ENCODE measurements around the gene KCNN4. TPM values are rescaled to one million over a fixed set of nuclear protein-coding genes. Genes with fewer than 3 reads are reported as not detected.

KCNN4 gene
- total RNA-seq, 1 donor, result 0.43 TPM

GRCh38 chr19:43739439-43740235 lies 41.1 kb downstream of the KCNN4 start:
- no peak overlapping the region for H3K4me3 ChIP-seq (ENCODE audit: low read depth, low read length)
- no peak for DNase-seq (ENCODE audit: low read depth)
- TF ChIP-seq, protein P1, sequence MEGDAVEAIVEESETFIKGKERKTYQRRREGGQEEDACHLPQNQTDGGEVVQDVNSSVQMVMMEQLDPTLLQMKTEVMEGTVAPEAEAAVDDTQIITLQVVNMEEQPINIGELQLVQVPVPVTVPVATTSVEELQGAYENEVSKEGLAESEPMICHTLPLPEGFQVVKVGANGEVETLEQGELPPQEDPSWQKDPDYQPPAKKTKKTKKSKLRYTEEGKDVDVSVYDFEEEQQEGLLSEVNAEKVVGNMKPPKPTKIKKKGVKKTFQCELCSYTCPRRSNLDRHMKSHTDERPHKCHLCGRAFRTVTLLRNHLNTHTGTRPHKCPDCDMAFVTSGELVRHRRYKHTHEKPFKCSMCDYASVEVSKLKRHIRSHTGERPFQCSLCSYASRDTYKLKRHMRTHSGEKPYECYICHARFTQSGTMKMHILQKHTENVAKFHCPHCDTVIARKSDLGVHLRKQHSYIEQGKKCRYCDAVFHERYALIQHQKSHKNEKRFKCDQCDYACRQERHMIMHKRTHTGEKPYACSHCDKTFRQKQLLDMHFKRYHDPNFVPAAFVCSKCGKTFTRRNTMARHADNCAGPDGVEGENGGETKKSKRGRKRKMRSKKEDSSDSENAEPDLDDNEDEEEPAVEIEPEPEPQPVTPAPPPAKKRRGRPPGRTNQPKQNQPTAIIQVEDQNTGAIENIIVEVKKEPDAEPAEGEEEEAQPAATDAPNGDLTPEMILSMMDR (IDR thresholded peaks at IDR 0.05; ENCODE audit: insufficient read depth, low read depth, low read length), result no peak

- TF ChIP-seq, protein P1 (IDR thresholded peaks at IDR 0.05; ENCODE audit: insufficient read depth, low read depth, low read length), result no peak
- peak; percentile 26 for DNase-seq (ENCODE audit: low read depth)
- no peak overlapping the region for H3K4me3 ChIP-seq (ENCODE audit: low read depth, low read length)
Observed at GRCh38 chr19:43738780-43739211, 42.0 kb downstream of the KCNN4 start.

GRCh38 chr19:43735957-43736356 lies 44.8 kb downstream of the KCNN4 start:
- no peak for DNase-seq (ENCODE audit: low read depth)
- TF ChIP-seq, protein P1 (IDR thresholded peaks at IDR 0.05; ENCODE audit: insufficient read depth, low read depth, low read length), result no peak
- no peak overlapping the region for H3K4me3 ChIP-seq (ENCODE audit: low read depth, low read length)

GRCh38 chr19:43735013-43735412 lies 45.8 kb downstream of the KCNN4 start:
- no peak overlapping the region for H3K4me3 ChIP-seq (ENCODE audit: low read depth, low read length)
- TF ChIP-seq, protein P1 (IDR thresholded peaks at IDR 0.05; ENCODE audit: insufficient read depth, low read depth, low read length), result no peak

DNA sequence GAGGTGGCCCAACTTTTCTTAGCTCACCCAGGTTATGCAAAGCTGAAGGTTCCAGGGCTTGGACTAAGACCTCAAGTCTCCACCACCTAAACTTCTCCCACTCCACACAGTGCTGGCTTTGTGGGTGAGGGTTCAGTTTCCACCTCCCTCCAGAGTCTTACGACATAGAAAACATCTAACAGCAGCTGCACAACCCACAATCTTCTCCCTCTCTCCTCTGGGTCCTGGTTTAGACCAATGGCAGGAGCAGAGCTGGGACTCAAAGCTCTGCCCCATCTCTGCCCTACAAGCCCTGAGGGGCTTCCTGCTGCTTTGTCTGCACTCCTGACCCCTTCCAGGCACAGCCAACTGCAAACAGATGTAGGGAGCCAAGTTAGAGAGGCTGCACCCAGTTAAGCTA lies 48.9 kb downstream of the KCNN4 start:
- peak; percentile 13 for DNase-seq (ENCODE audit: low read depth)
- TF ChIP-seq, protein P1 (IDR thresholded peaks at IDR 0.05; ENCODE audit: insufficient read depth, low read depth, low read length), result no peak
- no peak overlapping the region for H3K4me3 ChIP-seq (ENCODE audit: low read depth, low read length)

More at GRCh38 chr19:43735013-43735412, 45.8 kb downstream of the KCNN4 start:
- no peak for DNase-seq (ENCODE audit: low read depth)

DNA sequence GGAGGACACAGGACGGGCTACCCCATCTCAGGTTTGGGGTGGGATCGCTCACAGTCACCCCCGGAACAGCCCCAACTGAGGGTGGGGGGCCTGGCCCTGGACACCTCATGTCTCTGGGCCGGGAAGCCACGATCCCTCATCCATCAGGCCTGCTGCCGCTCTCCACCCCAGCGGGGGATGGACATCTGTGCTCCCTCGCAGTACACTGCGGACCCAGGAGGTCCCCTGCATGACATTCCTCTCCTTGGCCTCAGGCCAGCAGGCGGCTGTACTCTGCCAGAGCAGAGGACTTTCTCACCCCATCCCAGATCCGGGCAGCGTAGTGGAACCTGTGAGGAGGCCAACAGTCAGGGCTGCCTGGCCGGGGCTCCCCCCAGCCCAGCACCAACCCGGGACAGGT lies 49.4 kb downstream of the KCNN4 start:
- TF ChIP-seq, protein P1 (IDR thresholded peaks at IDR 0.05; ENCODE audit: insufficient read depth, low read depth, low read length), result no peak
- no peak for DNase-seq (ENCODE audit: low read depth)
- H3K4me3 ChIP-seq (ENCODE audit: low read depth, low read length), result no peak overlapping the region

Data from fibroblast of villous mesenchyme (primary cell).